ENCODE measurements around the gene WDFY3.
"Not testable (repeated sequence)": the region's sequence is repeated elsewhere in the genome, so short reads cannot be mapped to it uniquely, and the experiment has no call there.

Gene WDFY3

GRCh38 chr4:84699001-84699671, 267.4 kb downstream of the WDFY3 start:
- DNase-seq = no peak

- DNase-seq = no peak
Measured at GRCh38 chr4:84697615-84698201, 268.8 kb downstream of the WDFY3 start.

- no peak for DNase-seq
Measured at GRCh38 chr4:84697159-84697558, 269.3 kb downstream of the WDFY3 start.

- DNase-seq = no peak
Measured at GRCh38 chr4:84691800-84692199, 274.7 kb downstream of the WDFY3 start.

- DNase-seq = no peak
Measured at GRCh38 chr4:84691170-84691691, 275.3 kb downstream of the WDFY3 start.

GRCh38 chr4:84690481-84690880, 276.0 kb downstream of the WDFY3 start:
- DNase-seq = no peak

GRCh38 chr4:84689197-84689596, 277.3 kb downstream of the WDFY3 start:
- no peak for DNase-seq

- DNase-seq = no peak
Measured at GRCh38 chr4:84688605-84689004, 277.9 kb downstream of the WDFY3 start.

GRCh38 chr4:84685105-84685504, 281.4 kb downstream of the WDFY3 start:
- no peak for DNase-seq

- no peak for DNase-seq
Measured at GRCh38 chr4:84684361-84684760, 282.1 kb downstream of the WDFY3 start.

- no peak for DNase-seq
Measured at GRCh38 chr4:84683064-84683850, 283.2 kb downstream of the WDFY3 start.

GRCh38 chr4:84682661-84683060, 283.8 kb downstream of the WDFY3 start:
- not testable (repeated sequence) for DNase-seq

- no peak for DNase-seq
Measured at GRCh38 chr4:84681486-84682274, 284.8 kb downstream of the WDFY3 start.

- no peak for DNase-seq
Measured at GRCh38 chr4:84680956-84681355, 285.5 kb downstream of the WDFY3 start.

- DNase-seq = no peak
Measured at GRCh38 chr4:84678976-84679744, 287.3 kb downstream of the WDFY3 start.

GRCh38 chr4:84677995-84678394, 288.5 kb downstream of the WDFY3 start:
- no peak for DNase-seq

- no peak for DNase-seq
Measured at GRCh38 chr4:84677093-84677492, 289.4 kb downstream of the WDFY3 start.

GRCh38 chr4:84673475-84674240, 292.8 kb downstream of the WDFY3 start:
- no peak for DNase-seq

GRCh38 chr4:84672177-84672576, 294.3 kb downstream of the WDFY3 start:
- no peak for DNase-seq

- DNase-seq = no peak
Measured at GRCh38 chr4:84669201-84669600, 297.3 kb downstream of the WDFY3 start.

- no peak for DNase-seq
Measured at GRCh38 chr4:84666439-84666838, 300.1 kb downstream of the WDFY3 start.
